Ecto neural progenitor cell (in vitro differentiated cells): ENCODE data around the gene ADD2.

ENCODE experiments used
- DNase-seq: peaks from one replicate; pipeline ENCODE4 v3.0.0-alpha.2; 2018; ENCODE audit warnings: low spot score

Gene ADD2

GRCh38 chr2:70723286-70723885 lies 44.6 kb downstream of the ADD2 start:
- DNase-seq: peak; percentile 48

- DNase-seq: peak; percentile 13
These were observed 47.9 kb downstream of the ADD2 start for GRCh38 chr2:70720124-70720523.

- peak; percentile 11 for DNase-seq
These were observed 48.8 kb downstream of the ADD2 start for GRCh38 chr2:70719231-70719630.

GRCh38 chr2:70718736-70719135 lies 49.3 kb downstream of the ADD2 start:
- DNase-seq: peak; percentile 21

GRCh38 chr2:70718241-70718640 lies 49.8 kb downstream of the ADD2 start:
- DNase-seq: peak; percentile 9

GRCh38 chr2:70717431-70718038 lies 50.5 kb downstream of the ADD2 start:
- DNase-seq: peak; percentile 42

GRCh38 chr2:70716951-70717350 lies 51.0 kb downstream of the ADD2 start:
- peak; percentile 32 for DNase-seq

GRCh38 chr2:70716131-70716743 lies 51.8 kb downstream of the ADD2 start:
- peak; percentile 38 for DNase-seq

GRCh38 chr2:70715071-70715985 lies 52.7 kb downstream of the ADD2 start:
- DNase-seq: peak; percentile 43

- DNase-seq: peak; percentile 37
These were observed 53.7 kb downstream of the ADD2 start for GRCh38 chr2:70714141-70714905.

- no peak for DNase-seq
These were observed 55.1 kb downstream of the ADD2 start for GRCh38 chr2:70712916-70713315.

GRCh38 chr2:70711191-70711590 lies 56.8 kb downstream of the ADD2 start:
- no peak for DNase-seq

GRCh38 chr2:70710038-70710690 lies 57.8 kb downstream of the ADD2 start:
- no peak for DNase-seq

GRCh38 chr2:70709275-70710037 lies 58.5 kb downstream of the ADD2 start:
- DNase-seq: no peak

GRCh38 chr2:70708376-70709199 lies 59.4 kb downstream of the ADD2 start:
- DNase-seq: no peak

GRCh38 chr2:70707706-70708105 lies 60.3 kb downstream of the ADD2 start:
- no peak for DNase-seq

- no peak for DNase-seq
These were observed 61.8 kb downstream of the ADD2 start for GRCh38 chr2:70706026-70706795.

- peak; percentile 27 for DNase-seq
These were observed 62.7 kb downstream of the ADD2 start for GRCh38 chr2:70705160-70705850.
